HCT116 (cell line): Measurements from ENCODE around the gene DELE1.

ENCODE experiments used
- ATF3 ChIP-seq: IDR thresholded peaks from 2 replicates; pipeline ENCODE4 v1.6.1; 2012
- CEBPB ChIP-seq: IDR thresholded peaks from 2 replicates; pipeline ENCODE4 v1.6.1; 2012; ENCODE audit warnings: low read depth
- ELF1 ChIP-seq: IDR thresholded peaks from 2 replicates; pipeline ENCODE4 v1.6.1; 2012; ENCODE audit warnings: low read depth, borderline replicate concordance
- EZH2 ChIP-seq: fragments of 200-600 bp; sonication (generic); IDR thresholded peaks from 2 replicates; pipeline ENCODE4 v1.6.1; 2017; ENCODE audit warnings: antibody characterized with exemption, mixed run types
- POLR2A ChIP-seq: IDR thresholded peaks from 2 replicates; pipeline ENCODE4 v1.7.0; 2011; ENCODE audit warnings: borderline replicate concordance; ENCODE audit not compliant: insufficient read depth, insufficient read length; ENCODE audit errors: extremely low read depth
- POLR2AphosphoS5 ChIP-seq: IDR thresholded peaks from 2 replicates; pipeline ENCODE4 v1.6.1; 2011; ENCODE audit warnings: mild to moderate bottlenecking, low read depth, low read length, moderate library complexity
- YY1 ChIP-seq: IDR thresholded peaks from 2 replicates; pipeline ENCODE4 v1.6.1; 2011; ENCODE audit warnings: low read length, low read depth, moderate library complexity, mild to moderate bottlenecking; ENCODE audit not compliant: insufficient replicate concordance; ENCODE audit errors: extremely low read depth
- ZNF274 ChIP-seq: fragments of 200-500 bp; sonication (Bioruptor generic); IDR thresholded peaks from 2 replicates; pipeline ENCODE4 v1.6.1; 2014; ENCODE audit warnings: mild to moderate bottlenecking, low read depth, low read length, inconsistent platforms
- TF ChIP-seq, protein P1 (sequence below), 3 experiments: fragments of 200-600 bp in 1 of 3; sonication (generic) in 1 of 3; IDR thresholded peaks in 2 of 3; conservative IDR thresholded peaks in 1 of 3; 2 replicates each; pipeline ENCODE4 v1.5.1; 2012 to 2017; ENCODE audit warnings: low read depth in 2 of 3, low read length in 2 of 3, antibody characterized with exemption in 1 of 3, borderline replicate concordance in 1 of 3, control low read depth in 1 of 3, mild to moderate bottlenecking in 1 of 3, mixed read lengths in 1 of 3, mixed run types in 1 of 3, moderate library complexity in 1 of 3; ENCODE audit not compliant: insufficient read depth in 1 of 3
- TF ChIP-seq, protein P2 (sequence below): IDR thresholded peaks from 2 replicates; pipeline ENCODE4 v1.6.1; 2012; ENCODE audit warnings: low read depth

- TF ChIP-seq POLR2A (no peak), POLR2AphosphoS5 (no peak), EZH2 (no peak), ATF3 (no peak), ZNF274 (no peak), CEBPB (no peak), YY1 (no peak), ELF1 (no peak)
- TF ChIP-seq, protein P1, sequence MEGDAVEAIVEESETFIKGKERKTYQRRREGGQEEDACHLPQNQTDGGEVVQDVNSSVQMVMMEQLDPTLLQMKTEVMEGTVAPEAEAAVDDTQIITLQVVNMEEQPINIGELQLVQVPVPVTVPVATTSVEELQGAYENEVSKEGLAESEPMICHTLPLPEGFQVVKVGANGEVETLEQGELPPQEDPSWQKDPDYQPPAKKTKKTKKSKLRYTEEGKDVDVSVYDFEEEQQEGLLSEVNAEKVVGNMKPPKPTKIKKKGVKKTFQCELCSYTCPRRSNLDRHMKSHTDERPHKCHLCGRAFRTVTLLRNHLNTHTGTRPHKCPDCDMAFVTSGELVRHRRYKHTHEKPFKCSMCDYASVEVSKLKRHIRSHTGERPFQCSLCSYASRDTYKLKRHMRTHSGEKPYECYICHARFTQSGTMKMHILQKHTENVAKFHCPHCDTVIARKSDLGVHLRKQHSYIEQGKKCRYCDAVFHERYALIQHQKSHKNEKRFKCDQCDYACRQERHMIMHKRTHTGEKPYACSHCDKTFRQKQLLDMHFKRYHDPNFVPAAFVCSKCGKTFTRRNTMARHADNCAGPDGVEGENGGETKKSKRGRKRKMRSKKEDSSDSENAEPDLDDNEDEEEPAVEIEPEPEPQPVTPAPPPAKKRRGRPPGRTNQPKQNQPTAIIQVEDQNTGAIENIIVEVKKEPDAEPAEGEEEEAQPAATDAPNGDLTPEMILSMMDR (IDR thresholded peaks at IDR 0.05 in 2 of 3, conservative IDR thresholded peaks at IDR 0.05 in 1 of 3; ENCODE audit: borderline replicate concordance in 1 of 3, insufficient read depth in 1 of 3, low read depth in 2 of 3, low read length in 2 of 3), result no peak
- TF ChIP-seq, protein P2, sequence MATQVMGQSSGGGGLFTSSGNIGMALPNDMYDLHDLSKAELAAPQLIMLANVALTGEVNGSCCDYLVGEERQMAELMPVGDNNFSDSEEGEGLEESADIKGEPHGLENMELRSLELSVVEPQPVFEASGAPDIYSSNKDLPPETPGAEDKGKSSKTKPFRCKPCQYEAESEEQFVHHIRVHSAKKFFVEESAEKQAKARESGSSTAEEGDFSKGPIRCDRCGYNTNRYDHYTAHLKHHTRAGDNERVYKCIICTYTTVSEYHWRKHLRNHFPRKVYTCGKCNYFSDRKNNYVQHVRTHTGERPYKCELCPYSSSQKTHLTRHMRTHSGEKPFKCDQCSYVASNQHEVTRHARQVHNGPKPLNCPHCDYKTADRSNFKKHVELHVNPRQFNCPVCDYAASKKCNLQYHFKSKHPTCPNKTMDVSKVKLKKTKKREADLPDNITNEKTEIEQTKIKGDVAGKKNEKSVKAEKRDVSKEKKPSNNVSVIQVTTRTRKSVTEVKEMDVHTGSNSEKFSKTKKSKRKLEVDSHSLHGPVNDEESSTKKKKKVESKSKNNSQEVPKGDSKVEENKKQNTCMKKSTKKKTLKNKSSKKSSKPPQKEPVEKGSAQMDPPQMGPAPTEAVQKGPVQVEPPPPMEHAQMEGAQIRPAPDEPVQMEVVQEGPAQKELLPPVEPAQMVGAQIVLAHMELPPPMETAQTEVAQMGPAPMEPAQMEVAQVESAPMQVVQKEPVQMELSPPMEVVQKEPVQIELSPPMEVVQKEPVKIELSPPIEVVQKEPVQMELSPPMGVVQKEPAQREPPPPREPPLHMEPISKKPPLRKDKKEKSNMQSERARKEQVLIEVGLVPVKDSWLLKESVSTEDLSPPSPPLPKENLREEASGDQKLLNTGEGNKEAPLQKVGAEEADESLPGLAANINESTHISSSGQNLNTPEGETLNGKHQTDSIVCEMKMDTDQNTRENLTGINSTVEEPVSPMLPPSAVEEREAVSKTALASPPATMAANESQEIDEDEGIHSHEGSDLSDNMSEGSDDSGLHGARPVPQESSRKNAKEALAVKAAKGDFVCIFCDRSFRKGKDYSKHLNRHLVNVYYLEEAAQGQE, result no peak
Measured at GRCh38 chr5:141934099-141934844, 10.6 kb downstream of the DELE1 start.
